Thyroid gland (tissue), 4 donors: Measurements from ENCODE around the gene CYP27A1. TPM values are rescaled to one million over a fixed set of nuclear protein-coding genes. Genes with fewer than 3 reads are reported as not detected.

Source experiments
- DNase-seq, 2 donors: peaks; one replicate each; pipeline ENCODE4 v3.0.0-alpha.2; 2019
- H3K27ac ChIP-seq, 3 donors: fragments of 200-600 bp; sonication (generic); 1 replicate in 2 of 3; 2 replicates in 1 of 3; pipeline ENCODE4 v1.5.1; 2016 to 2019; ENCODE audit warnings: mild to moderate bottlenecking in 1 of 3, moderate library complexity in 1 of 3
- H3K27me3 ChIP-seq: fragments of 200-600 bp; sonication (generic); one replicate; pipeline ENCODE4 v1.5.1; 2019
- H3K36me3 ChIP-seq, 2 donors: fragments of 200-600 bp; sonication (generic); one replicate each; pipeline ENCODE4 v1.5.1; 2016 to 2019
- H3K4me1 ChIP-seq, 2 donors: fragments of 200-600 bp; sonication (generic); one replicate each; pipeline ENCODE4 v1.5.1; 2017 to 2019
- H3K4me3 ChIP-seq, 3 donors: fragments of 200-600 bp; sonication (generic); replicated peaks in 1 of 3; 1 replicate in 2 of 3; 2 replicates in 1 of 3; pipeline ENCODE4 v1.5.1; 2016; ENCODE audit warnings: mild to moderate bottlenecking in 1 of 3
- H3K9me3 ChIP-seq: fragments of 200-600 bp; sonication (generic); one replicate; pipeline ENCODE4 v1.5.1; 2017
- CTCF ChIP-seq, 6 experiments: fragments of 200-600 bp in 3 of 6; fragments of 450-650 bp in 3 of 6; sonication (generic) in 3 of 6; IDR thresholded peaks; one replicate each; pipeline ENCODE4 v1.5.1; 2016 to 2019; ENCODE audit warnings: antibody characterized with exemption in 6 of 6, mild to moderate bottlenecking in 2 of 6, inconsistent platforms in 1 of 6, moderate library complexity in 1 of 6
- POLR2A ChIP-seq, 2 donors: fragments of 450-650 bp; IDR thresholded peaks; one replicate each; pipeline ENCODE4 v1.6.1; 2017; ENCODE audit warnings: antibody characterized with exemption in 2 of 2, mild to moderate bottlenecking in 2 of 2, moderate library complexity in 1 of 2
- WGBS, 2 donors: methylation state at CpG; one replicate each; pipeline ENCODE4 v1.1.5; 2017; 5-methylcytosine and 5-hydroxymethylcytosine counted together
- intact Hi-C: fragments of 100-400 bp; cut with DNase I; formaldehyde crosslinking; loops from one replicate; pipeline ENCODE4 v1.15.1; 2023
- microRNA-seq: library from miRNA; unstranded; fragments of <30 nt; microRNA quantifications from one replicate; pipeline ENCODE4, GENCODE V29; 2016
- total RNA-seq, 4 donors: library from RNA; depleted of rRNA; stranded (reverse); fragments of >200 nt; gene quantifications; one replicate each; pipeline ENCODE4 v1.2.3, GENCODE V29; 2016

Gene CYP27A1
- total RNA-seq, 4 donors from 2014 or later, result 9.0 to 26.8 (median 17.0) TPM

GRCh38 chr2:218859988-218860831 is 78.3 kb downstream of the CYP27A1 start:
- 1 to 3% methylated on average over 28 to 42 of the region's 47 CpGs for WGBS, 2 donors
- TF ChIP-seq CTCF (IDR thresholded peaks at IDR 0.05), result no peak
- no peak for TF ChIP-seq POLR2A (IDR thresholded peaks at IDR 0.05)
- Histone ChIP-seq H3K4me3 (peak overlapping the region in 1 of 3 donors; percentile 28), H3K36me3 (no peaks in the 10 kb centered on the region), H3K4me1 (peaks cover 7 to 19% of the 10 kb centered on the region in 2 donors), H3K27ac (no peak overlapping the region), H3K27me3 (peaks cover 22% of the 10 kb centered on the region), H3K9me3 (no peaks in the 10 kb centered on the region)
- intact Hi-C loops, result no loop called here
- DNase-seq, result no peak

GRCh38 chr2:218860950-218861381 is 79.0 kb downstream of the CYP27A1 start:
- DNase-seq, result peak in 1 of 2 donors; percentile 24
- no peak for TF ChIP-seq CTCF (IDR thresholded peaks at IDR 0.05)
- no peak for TF ChIP-seq POLR2A (IDR thresholded peaks at IDR 0.05)
- Histone ChIP-seq H3K4me1 (peaks cover 7 to 19% of the 10 kb centered on the region in 2 donors), H3K27me3 (peaks cover 18% of the 10 kb centered on the region), H3K36me3 (no peaks in the 10 kb centered on the region), H3K9me3 (no peaks in the 10 kb centered on the region), H3K27ac (no peak overlapping the region), H3K4me3 (no peak overlapping the region)
- intact Hi-C loops, result no loop called here
- 2 to 4% methylated on average over 3 to 11 of the region's 21 CpGs for WGBS, 2 donors

GRCh38 chr2:218861645-218862318 is 79.8 kb downstream of the CYP27A1 start:
- WGBS, 2 donors, result 64 to 71% methylated on average over 7 of the region's 7 CpGs
- intact Hi-C loops, result no loop called here
- DNase-seq, result no peak
- TF ChIP-seq POLR2A (IDR thresholded peaks at IDR 0.05) (no peak), CTCF (IDR thresholded peaks at IDR 0.05) (no peak)
- Histone ChIP-seq H3K9me3 (no peaks in the 10 kb centered on the region), H3K27me3 (peaks cover 18% of the 10 kb centered on the region), H3K27ac (no peak overlapping the region), H3K4me3 (no peak overlapping the region), H3K4me1 (peaks cover 7 to 19% of the 10 kb centered on the region in 2 donors), H3K36me3 (no peaks in the 10 kb centered on the region)

- H3K27me3 ChIP-seq, result peaks cover 18% of the 10 kb centered on the region
- WGBS, 2 donors, result 76 to 83% methylated on average over 3 of the region's 3 CpGs
- peaks cover 7 to 19% of the 10 kb centered on the region in 2 donors for H3K4me1 ChIP-seq
- H3K9me3 ChIP-seq, result no peaks in the 10 kb centered on the region
- no peaks in the 10 kb centered on the region for H3K36me3 ChIP-seq
- TF ChIP-seq CTCF (IDR thresholded peaks at IDR 0.05), result no peak
- no peak for TF ChIP-seq POLR2A (IDR thresholded peaks at IDR 0.05)
- no peak overlapping the region for H3K4me3 ChIP-seq
- no peak for DNase-seq
- no peak overlapping the region for H3K27ac ChIP-seq
- intact Hi-C loops, result no loop called here
Observed at GRCh38 chr2:218863021-218863520, 81.1 kb downstream of the CYP27A1 start.

Small RNAs within 50 kb of the gene (microRNA-seq; reads per million reads assigned to microRNA genes)
- gene MIR9500, result not detected

Other genes with a start within 250 kb of the CYP27A1 start
- 10 to 100 TPM; 10.6 to 22.4 (median 15.8) TPM for gene USP37, start 213.8 kb upstream of the CYP27A1 start, total RNA-seq
- gene CNOT9, start 213.3 kb upstream of the CYP27A1 start, total RNA-seq, result 10 to 100 TPM; 34.7 to 48.5 (median 38.5) TPM
- 1 to 10 TPM in 3 of 4 donors, under 1 TPM in 1; 0.89 to 3.1 (median 1.9) TPM for gene PLCD4, start 174.2 kb upstream of the CYP27A1 start, total RNA-seq
- gene ZNF142, start 122.5 kb upstream of the CYP27A1 start, total RNA-seq, result 10 to 100 TPM; 15.5 to 33.4 (median 24.0) TPM
- gene BCS1L, start 122.5 kb upstream of the CYP27A1 start, total RNA-seq, result 10 to 100 TPM; 17.7 to 38.9 (median 26.5) TPM
- 10 to 100 TPM; 15.8 to 26.1 (median 19.9) TPM for gene RNF25, start 110.1 kb upstream of the CYP27A1 start, total RNA-seq
- 10 to 100 TPM; 50.9 to 82.3 (median 64.0) TPM for gene STK36, start 110.1 kb upstream of the CYP27A1 start, total RNA-seq
- 10 to 100 TPM in 3 of 4 donors, 1 to 10 TPM in 1; 5.7 to 19.2 (median 12.5) TPM for gene TTLL4, start 71.3 kb upstream of the CYP27A1 start, total RNA-seq
- not detected for gene PRKAG3, start 49.7 kb downstream of the CYP27A1 start, total RNA-seq
- gene WNT6, start 77.7 kb downstream of the CYP27A1 start, total RNA-seq, result 1 to 10 TPM in 2 of 4 donors, not detected in 2; 2.7 to 5.1 TPM
- under 1 TPM in 1 of 4 donors, not detected in 3; 0.20 TPM for gene WNT10A, start 98.7 kb downstream of the CYP27A1 start, total RNA-seq
- under 1 TPM in 1 of 4 donors, not detected in 3; 0.39 TPM for gene CDK5R2, start 177.5 kb downstream of the CYP27A1 start, total RNA-seq
- not detected for gene FEV, start 203.0 kb downstream of the CYP27A1 start, total RNA-seq
- not detected for gene CRYBA2, start 211.3 kb downstream of the CYP27A1 start, total RNA-seq